HepG2 (cell line): ENCODE results near the gene QKI. TPM values are rescaled to one million over a fixed set of nuclear protein-coding genes. Genes with fewer than 3 reads are reported as not detected.

Experiments used
- ATF1 ChIP-seq: IDR thresholded peaks from 2 replicates; pipeline ENCODE4 v1.6.1; 2016; ENCODE audit warnings: mild to moderate bottlenecking, control low read depth
- CEBPZ ChIP-seq: IDR thresholded peaks from 2 replicates; pipeline ENCODE4 v1.6.1; 2012; ENCODE audit warnings: low read length, improper control_type of control experiment
- MED13 ChIP-seq: sonication (generic); formaldehyde crosslinking; IDR thresholded peaks from 2 replicates; pipeline ENCODE4 v1.5.0; 2020; ENCODE audit warnings: missing genetic modification reagents
- POGK ChIP-seq: sonication (generic); formaldehyde crosslinking; conservative IDR thresholded peaks from 2 replicates; pipeline ENCODE4 v1.8.0; 2022; ENCODE audit warnings: mild to moderate bottlenecking, moderate library complexity, missing genetic modification reagents
- PPARG ChIP-seq: conservative IDR thresholded peaks from 2 replicates; pipeline ENCODE4 v1.6.1; 2016; ENCODE audit warnings: missing biosample characterization, missing genetic modification reagents
- SP1 ChIP-seq, 2 experiments: fragments of 450-650 bp in 1 of 2; sonication (generic) in 1 of 2; formaldehyde crosslinking in 1 of 2; IDR thresholded peaks; 2 replicates each; pipeline versions ENCODE4 v1.4.0 to v1.6.1; 2016 to 2020; ENCODE audit warnings: missing genetic modification reagents in 1 of 2
- TIGD3 ChIP-seq: sonication (generic); formaldehyde crosslinking; IDR thresholded peaks from 2 replicates; pipeline ENCODE4 v1.5.1; 2020; ENCODE audit warnings: mild to moderate bottlenecking, missing genetic modification reagents, borderline replicate concordance
- ZBTB25 ChIP-seq: IDR thresholded peaks from 2 replicates; pipeline ENCODE4 v1.6.1; 2018; ENCODE audit warnings: missing genetic modification reagents
- ZNF383 ChIP-seq: sonication (generic); formaldehyde crosslinking; IDR thresholded peaks from 2 replicates; pipeline ENCODE4 v1.4.0; 2020; ENCODE audit warnings: missing genetic modification reagents, mild to moderate bottlenecking, borderline replicate concordance
- ZNF597 ChIP-seq: sonication (generic); formaldehyde crosslinking; IDR thresholded peaks from 2 replicates; pipeline ENCODE4 v1.5.0; 2020; ENCODE audit warnings: missing genetic modification reagents
- ZNF704 ChIP-seq: sonication (generic); formaldehyde crosslinking; IDR thresholded peaks from 2 replicates; pipeline ENCODE4 v1.8.1; 2023; ENCODE audit warnings: mild to moderate bottlenecking, inconsistent platforms, moderate library complexity, missing genetic modification reagents, borderline replicate concordance
- ZNF770 ChIP-seq: sonication (generic); formaldehyde crosslinking; IDR thresholded peaks from 2 replicates; pipeline ENCODE4 v1.5.0; 2020; ENCODE audit warnings: mild to moderate bottlenecking, missing genetic modification reagents
- ZNF777 ChIP-seq: sonication (generic); formaldehyde crosslinking; IDR thresholded peaks from 2 replicates; pipeline ENCODE4 v1.4.0; 2020; ENCODE audit warnings: missing genetic modification reagents
- ZNF792 ChIP-seq: IDR thresholded peaks from 2 replicates; pipeline ENCODE4 v1.6.1; 2016
- ZNF850 ChIP-seq: sonication (generic); formaldehyde crosslinking; conservative IDR thresholded peaks from 2 replicates; pipeline ENCODE4 v1.9.0; 2021; ENCODE audit warnings: mild to moderate bottlenecking, missing genetic modification reagents
- polyA plus RNA-seq, 8 experiments: library from polyadenylated mRNA; depleted of rRNA in 3 of 8; stranded (reverse) in 7 of 8; unstranded in 1 of 8; fragments of >200 nt; fragmentation: Illumina TruSeq in 4 of 8; extraction: Trizol in 4 of 8; gene quantifications; 2 replicates each; pipeline versions ENCODE4 v1.2.1 to v1.2.3, GENCODE V29; 2011 to 2016; ENCODE audit warnings: low read depth in 4 of 8, missing spikeins in 1 of 8, mixed read lengths in 1 of 8; ENCODE audit not compliant: insufficient read depth in 1 of 8
- total RNA-seq, 5 experiments: library from RNA; depleted of rRNA; stranded (reverse); fragments of >200 nt; fragmentation: Illumina TruSeq; extraction: Trizol; gene quantifications; 2 replicates each; pipeline ENCODE4 v1.2.3, GENCODE V29; 2016; ENCODE audit warnings: low read depth in 1 of 5

The QKI gene
- total and polyA plus RNA-seq, 2 of the 13 experiments (the other 11 are each of a cell fraction or from before 2014, with no cell fraction given) = 136 to 137 TPM

- TF ChIP-seq ZNF704 (CRISPR knock-in tag) (no peak), MED13 (no peak), ZNF383 (no peak), CEBPZ (no peak), ZNF777 (CRISPR knock-in tag) (peak; percentile 96), TIGD3 (no peak; the same call in 1 of the 2 replicates), SP1 (IDR thresholded peaks at IDR 0.05) (no peak), SP1 (CRISPR knock-in tag; IDR thresholded peaks at IDR 0.05) (peak; percentile 75), ZNF770 (peak; percentile 62; the same call in 1 of the 2 replicates), ZBTB25 (peak; percentile 35; the same call in 1 of the 2 replicates), PPARG (CRISPR knock-in tag) (0 out of 2 replicates have a peak, but pooled peaks have one; percentile 32), ZNF850 (CRISPR knock-in tag) (peak; percentile 81; the same call in 1 of the 2 replicates), ZNF792 (CRISPR knock-in tag) (no peak; the same call in 1 of the 2 replicates), ZNF597 (CRISPR knock-in tag) (no peak), ATF1 (CRISPR knock-in tag) (no peak), POGK (CRISPR knock-in tag) (0 out of 2 replicates have a peak, but pooled peaks have one; percentile 75)
Measured at GRCh38 chr6:163413345-163414116, 987 bp upstream of the QKI start (continued).
